ENCODE results near the gene GRID1.
"Not testable (repeated sequence)": the region's sequence is repeated elsewhere in the genome, so short reads cannot be mapped to it uniquely, and the experiment has no call there.

GRID1 gene

DNA sequence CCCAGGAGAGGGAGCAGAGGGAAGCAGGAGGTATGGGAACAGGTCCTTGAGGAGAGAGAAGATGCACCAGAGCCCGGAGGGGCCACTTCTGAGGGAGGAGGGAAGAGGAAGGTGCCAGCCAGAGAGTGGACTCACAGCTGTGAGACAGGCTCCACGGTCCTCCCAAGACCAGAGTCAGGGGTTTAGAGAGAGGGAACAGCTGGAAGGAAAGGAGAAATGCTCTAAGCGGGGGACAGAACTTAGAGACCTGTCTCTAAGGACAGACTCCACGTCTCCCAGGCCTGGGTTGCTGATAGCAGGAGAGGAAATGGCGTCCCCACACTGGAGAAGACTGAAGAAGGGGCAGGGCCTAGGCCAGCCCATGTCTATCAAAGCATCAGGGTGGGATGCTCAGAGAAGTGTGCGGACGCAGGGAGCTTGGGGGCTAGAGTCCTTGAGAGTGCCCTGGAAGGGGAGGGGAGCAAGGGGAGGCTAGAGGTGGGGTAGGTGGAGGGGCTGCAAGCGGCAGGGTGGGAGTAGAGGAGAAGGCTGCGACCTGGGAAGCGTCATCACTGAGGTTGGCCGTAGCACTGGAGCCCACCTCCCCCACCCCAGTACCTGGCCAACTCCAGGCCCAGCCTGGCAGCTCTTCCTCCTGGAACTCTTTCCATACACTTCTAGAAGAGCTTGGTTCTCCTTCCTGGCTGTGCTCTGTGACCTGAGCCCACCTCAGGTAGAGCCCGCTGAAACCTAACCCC is 25.6 kb upstream of the GRID1 start:
- no peak for DNase-seq

DNA sequence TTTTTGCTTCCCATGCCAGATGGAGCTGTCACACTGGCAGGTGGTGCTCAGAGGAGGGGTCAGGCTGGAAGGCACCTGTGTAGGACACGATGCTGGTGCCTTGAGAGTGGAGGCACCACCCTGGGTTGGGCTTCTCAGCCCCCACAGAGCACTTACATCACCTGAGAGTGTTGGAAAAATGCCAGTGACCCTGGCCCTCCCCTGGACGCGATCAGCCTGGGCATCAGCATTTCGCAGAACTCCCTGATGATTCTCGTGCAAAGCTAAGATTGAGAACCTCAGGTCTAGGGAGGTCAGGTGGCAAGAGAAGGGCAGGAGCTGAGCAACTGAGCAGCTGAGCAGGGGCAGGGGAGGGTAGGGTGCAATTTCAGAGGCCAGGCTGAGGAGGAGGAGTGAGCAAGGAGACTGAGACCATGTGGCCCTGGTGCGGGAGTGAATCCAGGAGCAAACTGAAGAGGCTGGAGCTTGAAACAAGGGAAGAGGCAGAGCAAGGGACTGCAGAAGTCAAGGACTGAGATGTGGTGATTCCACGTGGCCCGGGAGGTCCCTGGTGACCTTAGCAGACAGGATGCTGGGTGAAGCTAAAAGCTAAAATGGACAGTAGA is 24.7 kb upstream of the GRID1 start:
- no peak for DNase-seq

DNA sequence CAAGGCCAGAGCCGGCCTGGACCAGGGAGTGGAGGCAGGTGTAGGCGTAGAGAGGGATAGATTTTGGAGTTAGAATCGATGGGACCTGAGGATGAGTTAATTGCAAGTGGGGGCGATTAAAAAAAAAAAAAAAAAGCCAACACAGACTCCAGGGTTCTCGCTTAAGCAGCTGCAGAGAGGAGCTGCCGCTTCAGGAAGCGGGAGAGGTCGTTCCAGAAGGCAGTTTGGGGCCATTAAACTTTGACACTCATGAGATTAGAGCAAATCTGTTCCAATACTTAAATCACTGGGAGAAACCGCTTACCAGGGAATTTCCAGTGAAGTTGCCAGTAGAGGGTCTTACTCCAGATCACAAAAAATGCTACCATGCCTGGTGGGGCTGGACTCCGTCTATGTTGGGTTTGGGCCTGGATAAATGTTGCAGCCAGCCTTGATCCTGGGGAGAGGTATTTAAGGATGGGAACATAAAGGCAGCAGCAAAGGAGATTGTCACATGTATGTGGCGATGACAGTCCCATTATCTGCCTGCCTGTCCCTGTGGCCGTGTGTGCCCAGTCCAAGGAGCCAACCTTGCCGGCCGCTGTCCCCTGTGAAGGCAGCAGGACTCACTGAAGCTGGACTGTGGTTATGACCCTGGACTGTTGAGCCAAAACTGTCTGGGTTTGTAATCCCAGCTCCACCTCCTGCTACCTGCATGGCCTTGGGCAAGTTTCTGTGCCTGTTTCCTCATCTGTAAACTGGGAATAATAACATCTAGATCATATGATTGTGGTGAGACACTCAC is 23.9 kb upstream of the GRID1 start:
- no peak for DNase-seq

DNA sequence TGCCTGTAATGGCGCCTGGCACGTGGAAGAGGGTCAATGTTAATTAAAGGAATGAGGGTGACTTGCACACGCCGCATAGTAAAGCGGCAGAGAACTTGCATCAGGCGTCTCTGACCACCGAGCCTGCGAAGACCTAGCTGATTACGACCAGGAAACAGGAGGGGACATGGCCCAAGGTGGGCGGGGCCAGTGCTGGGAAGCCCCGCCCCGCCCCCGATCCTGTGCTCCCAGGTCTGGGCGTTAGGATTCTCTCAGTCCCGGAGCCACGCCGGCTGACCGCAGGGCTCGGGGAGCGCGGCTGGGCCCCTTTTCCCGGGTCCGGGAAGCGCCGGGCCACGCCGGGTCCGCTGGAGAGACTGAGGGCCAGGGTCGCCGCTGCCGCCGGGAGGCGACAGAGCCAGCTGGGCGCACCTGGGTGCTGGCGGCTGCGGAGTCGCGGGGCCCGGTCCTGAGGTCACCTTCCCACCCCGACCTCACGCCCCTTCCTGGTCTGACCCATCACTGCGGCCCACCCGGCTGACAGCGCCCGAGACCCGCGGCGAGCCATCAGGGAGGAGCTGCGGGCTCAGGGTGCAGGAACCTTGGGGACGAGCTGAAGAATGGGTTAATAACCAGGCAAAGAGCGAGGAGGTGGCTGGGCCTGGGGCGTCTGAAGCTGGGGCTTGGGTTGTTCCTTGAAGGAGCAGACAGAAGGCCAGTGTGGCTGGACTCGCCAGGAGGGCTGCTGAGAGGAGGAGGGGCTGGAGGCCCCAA is 23.0 kb upstream of the GRID1 start:
- no peak for DNase-seq

DNA sequence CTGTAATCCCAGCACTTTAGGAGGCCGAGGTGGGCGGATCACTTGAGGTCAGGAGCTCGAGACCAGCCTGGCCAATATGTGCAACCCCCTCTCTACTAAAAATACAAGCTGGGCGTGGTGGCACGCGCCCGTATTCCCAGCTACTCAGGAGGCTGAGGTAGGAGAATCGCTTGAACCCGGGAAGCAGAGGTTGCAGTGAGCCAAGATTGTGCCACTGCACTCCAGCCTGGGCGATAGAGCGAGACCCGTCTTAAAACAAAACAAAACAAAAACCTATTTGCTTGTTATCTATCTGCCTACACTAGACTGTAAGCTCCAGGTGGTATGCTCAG is 22.5 kb upstream of the GRID1 start:
- DNase-seq: not testable (repeated sequence)

DNA sequence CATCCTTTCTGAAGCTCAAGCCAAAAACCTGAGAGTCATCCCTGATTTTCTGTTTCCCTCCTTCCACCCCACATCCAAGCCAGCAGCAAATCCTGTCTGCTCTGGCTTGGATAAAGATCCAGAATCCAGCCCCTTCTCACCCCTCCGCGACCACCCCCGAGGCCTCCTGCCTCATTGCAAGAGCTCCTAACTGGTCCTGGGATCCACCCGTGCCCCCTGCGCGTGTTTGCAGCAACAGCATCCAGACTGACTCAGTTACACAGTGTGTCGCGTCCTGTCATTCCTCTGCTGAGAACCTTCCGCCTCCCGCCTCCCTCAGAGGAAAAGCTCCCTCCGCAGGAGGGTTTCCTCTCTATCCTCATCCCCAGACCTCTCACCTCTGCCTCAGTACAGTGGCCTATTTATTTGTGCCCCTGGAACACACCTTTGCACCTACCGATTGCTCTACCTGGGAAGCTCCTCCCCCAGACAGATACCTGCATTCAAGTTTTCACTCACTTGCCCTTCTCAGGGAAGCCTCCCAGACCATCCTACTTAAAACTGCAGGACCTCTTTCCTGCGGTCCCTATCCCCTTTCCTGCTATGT is 21.6 kb upstream of the GRID1 start:
- DNase-seq: no peak

DNA sequence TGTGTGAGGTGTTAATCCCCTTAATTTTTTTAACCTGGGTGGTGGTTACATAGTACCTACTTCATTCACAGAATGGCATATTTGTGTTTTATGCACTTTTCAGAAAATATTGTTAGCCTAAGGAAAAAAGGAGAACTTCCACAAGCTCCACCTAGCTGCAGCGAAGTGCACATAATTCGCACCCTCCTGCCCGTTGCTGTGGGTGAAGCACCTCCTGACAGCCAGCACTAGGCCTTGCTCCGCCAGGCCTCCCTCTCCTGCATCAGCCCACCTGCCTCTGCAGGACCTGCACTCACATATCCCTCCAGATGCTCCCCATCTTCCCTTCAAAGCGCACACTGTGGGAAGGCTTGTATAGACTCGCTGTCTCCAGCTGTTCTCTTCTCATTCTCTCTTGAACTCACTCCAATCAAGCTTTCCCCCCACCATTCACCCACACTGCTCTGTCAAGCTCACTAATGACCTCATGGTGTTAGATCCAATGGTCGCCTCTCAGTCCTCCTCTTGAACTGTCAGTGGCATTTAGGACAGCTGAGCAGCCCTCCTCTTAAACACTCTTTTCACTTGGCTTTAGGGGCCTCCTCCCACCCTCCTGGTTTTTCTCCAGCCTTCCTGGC is 20.7 kb upstream of the GRID1 start:
- DNase-seq: no peak

DNA sequence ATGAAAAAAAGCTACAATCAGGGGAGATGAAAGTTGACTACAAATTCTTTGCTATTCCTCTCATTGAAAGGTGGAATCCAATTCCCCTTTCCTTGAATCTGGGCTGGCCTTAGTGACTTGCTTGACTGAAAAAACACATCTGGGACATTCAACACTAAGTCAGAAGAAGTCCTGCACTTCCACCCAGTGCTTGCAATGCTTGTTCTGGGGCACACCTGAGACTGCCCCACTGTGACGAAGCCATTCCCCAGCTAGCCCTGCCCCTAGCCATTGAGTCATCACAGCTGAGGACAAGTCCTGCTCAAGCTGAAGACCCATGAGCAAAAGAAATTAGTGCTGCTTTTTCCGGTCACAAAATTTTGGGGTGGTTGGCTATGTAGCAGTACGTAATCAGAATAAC is 19.2 kb upstream of the GRID1 start:
- no peak for DNase-seq

DNA sequence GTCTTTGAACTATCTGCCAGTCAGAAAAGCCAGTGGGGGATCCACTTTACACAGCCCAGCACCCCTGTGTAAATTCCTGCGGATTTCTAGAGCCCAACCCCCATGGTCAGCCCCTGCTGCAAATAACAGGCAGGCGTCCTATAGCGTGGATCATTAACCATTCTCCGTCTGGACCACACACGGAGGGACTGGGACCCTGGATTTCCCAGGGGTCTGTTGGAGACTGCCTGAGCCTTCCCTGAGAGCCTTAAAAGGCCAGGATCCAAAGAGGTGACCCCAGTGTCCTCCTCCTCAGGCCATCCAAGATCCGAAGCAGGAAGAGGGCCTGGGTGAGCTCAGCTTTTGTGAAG is 11.2 kb upstream of the GRID1 start:
- DNase-seq: no peak

DNA sequence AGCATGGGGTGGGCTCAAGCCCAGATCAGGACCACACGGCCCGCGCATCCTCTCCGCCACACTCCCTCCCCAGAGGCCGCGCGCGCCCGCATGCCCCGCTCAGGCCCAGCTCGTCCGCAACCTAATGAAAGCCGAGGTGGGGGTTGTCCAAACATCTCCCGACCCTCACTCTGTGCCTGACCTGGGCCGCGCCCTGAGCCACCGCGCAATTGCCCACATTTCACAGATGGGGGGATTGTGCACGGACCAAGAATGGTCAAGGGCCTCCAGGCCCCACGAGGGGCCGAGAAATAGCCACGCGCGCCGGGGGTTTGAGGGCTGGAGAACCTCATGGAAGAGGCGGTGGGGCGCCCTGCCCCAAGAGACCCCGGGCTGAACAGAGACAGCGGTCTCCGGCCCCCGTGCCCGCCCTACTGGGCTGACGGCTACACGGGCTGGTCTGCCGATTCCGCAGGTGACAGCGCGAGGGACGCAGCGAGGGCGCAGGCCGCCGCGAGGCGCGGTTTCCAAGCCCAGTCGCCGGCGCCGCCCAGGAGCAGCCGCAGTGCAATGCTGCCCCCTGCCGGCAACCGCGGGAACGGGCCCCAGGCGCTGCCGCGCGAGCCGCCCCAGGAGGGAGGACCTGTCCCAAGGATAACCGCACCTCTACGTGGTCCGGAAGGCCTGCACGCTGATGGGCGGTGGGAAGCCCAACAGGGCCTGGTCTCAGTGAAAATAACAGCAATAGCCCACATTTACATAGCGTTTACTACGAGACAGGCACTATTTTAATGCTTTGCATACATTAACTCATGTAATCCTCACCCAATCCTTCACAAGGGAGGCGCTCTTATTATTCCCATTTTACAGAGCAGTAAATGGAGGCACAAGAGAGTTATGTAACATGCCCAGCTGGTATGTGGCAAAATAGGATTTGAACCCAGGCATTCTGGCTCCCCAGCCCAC is 10.5 kb upstream of the GRID1 start:
- DNase-seq: peak; percentile 14 to 75

DNA sequence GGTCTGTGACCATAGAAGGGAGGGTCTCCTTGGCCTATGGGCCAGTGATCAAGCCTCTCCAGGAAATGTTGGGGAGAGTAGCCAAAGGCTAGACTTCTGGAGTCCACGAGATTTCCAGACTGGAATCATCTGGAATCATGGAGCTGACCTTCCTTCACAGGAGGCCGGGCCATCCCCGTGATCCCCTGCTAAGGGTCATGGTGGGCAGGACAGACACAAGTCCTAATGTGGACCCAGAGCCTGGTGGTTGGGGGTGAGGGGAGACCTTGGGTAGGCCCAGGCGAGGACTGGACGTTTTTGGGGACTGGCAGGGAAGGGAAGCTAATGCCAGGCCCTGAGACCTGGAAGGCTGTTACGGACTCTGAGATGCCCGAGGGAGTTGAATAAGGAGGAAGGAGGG is 9.8 kb upstream of the GRID1 start:
- DNase-seq: no peak

DNA sequence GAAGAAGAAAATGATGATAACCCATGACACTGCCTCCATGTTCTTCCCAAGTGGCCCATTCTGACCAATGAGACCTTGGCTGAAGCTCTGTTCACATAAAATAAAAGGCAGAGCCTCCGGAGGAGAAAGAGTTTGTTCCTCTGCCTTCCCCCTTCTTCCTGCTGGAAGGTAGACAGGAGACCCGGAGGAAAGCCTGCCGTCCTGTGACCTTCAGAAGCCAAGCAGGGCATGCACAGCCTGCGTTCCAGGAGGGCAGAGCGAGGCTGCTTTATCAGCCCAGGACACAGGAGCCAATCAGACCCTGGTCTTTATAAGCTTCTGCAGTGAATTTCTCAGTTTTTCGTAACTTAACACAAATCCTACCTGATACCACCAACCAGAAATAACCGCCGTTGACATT is 8.6 kb upstream of the GRID1 start:
- no peak for DNase-seq

DNA sequence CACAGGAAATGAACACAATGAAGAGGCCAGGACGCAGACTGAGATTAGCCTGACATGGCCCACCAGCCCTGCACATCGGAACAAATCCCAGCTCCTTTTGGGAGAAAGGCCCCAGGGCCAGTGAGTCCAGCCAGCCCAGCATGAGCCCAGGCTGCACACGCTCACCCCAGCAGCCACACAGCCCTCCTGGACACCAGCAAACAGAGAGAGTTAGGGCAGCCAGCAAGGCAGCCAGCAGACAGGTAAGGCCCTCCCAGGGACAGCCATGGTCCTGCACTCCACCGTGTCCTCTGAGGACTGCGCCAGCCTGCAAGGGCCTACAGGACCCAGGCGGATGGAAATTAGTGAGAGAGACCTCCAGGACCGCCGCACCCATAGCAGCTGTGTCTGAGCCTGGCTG is 8.1 kb upstream of the GRID1 start:
- no peak for DNase-seq

DNA sequence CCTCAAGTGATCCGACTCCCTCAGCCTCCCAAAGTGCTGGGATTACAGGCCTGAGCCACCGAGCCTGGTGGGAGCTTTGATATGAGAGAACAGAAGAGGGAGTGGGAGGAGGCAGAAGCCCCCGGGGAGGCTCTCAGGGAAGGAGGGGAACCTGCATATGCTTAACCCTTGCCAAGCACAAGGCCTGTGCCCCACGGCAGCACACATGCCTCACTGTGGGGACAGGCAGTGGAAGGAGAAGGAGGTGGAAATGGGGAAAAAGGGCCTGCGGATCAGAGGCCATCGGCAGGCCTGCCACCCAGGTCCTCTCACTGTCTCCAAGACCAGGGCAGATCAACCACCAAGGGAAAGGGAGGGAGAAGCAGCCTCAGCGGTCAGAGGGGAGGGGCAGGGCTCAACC is 7.2 kb upstream of the GRID1 start:
- DNase-seq: no peak

DNA sequence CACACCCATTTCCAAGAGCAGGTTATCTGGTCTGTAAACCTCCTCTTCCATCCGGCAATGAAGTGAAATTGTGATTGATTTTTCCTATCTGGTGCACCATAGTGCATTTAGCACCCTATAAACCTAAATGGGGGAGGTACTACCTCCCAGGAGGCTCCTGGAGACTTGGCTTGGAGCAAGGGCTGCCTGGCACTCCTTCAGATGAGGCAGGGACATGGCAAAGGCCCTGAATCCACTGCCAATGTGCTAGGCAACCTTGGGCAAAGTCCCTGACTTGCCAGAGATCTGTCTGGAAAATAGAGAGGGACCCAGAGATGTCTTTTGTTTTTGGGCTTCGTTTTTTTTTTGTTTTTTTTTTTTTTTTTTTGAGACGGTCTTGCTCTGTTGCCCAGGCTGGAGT is 6.7 kb upstream of the GRID1 start:
- DNase-seq: no peak

DNA sequence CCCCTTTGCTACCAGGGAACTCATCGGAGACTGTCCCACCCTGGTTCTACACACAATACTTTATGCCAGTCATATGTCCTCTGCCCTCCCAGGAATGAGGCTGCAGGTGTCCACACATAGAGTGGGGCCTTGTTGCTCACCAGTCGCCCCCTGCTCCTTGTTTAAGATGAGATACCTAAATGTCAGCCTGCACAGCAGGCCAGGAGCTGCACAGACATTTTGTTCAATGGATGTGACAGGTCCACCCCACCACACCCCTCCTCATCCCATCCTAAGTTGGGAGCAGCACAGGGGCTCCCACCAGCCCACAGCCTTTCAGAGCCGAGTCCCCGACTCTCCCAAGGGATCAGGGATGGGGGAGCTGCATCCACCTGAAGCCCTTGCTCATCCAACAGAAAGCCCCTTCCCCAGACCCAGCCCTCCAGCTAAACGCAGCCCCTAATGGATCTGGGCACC is 6.2 kb upstream of the GRID1 start:
- no peak for DNase-seq

DNA sequence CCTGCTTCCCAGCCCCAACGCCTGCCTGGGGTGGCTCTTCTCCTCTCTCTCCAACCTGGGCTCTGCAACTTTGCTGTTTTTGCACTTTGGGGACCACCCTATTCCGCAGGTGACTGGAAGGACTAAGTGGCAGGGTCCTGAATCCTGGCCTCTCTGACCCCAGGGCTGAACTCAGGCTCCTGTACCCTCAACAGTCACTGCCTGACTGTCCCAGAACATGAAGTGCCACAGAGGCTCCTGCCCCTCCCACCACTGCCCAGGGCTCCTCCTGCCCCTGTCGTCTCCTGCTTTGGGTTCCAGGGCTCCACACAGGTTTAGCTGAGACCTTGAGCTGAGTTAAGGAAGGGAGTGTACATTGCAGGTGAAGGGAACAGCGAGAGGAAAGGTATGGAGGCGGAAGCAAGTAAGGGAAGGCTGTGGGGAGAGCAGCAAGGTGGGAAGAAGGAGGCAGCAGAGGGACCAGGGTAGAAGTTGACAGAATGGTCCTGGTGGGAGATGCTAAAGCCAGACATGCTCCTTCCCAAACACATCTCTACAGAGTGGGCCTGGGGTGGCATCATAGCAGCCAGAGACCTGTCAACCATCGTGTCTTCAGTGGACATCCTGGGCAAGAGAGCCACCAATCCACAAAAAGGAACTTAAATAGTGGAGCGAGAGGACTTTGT is 5.7 kb upstream of the GRID1 start:
- no peak for DNase-seq

DNA sequence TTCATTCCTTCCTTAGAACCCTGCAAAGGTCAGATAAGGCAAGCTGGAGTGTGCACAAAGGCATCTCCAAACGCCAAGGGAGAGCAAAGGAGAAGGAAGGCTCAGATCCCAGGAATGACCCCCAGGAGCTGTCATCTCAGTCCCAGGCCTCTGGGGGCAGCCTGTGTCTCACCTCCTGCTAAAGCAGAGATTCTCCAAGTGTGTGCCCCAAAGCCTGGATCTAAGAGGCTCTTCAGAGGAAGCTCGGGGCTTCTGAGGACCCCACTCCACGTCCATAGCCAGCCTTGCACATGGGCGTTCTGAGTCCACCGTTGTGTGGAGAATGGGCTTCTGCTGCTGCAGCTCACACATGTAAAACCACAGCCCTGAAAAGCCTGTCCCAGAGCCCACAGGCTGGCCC is 5.1 kb upstream of the GRID1 start:
- no peak for DNase-seq

DNA sequence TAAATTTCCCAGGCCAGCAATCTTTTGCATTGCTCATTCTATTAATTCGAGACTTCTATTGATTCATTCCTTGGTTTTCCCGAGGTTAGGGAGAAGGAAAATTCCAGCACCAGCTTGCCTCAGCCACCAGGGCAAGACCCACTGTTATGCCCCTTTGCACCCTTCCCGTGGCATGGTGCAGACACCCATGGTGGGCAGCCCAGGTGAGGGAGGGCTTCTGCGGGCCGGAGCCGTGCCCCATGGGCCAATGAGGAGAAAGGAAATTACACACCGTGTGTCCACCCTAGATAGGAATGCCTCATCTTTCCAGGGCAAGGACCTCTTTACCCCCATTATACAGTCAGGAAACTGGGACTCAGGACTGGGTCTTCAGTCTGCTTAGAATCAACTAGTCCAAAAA is 4.5 kb upstream of the GRID1 start:
- no peak for DNase-seq

DNA sequence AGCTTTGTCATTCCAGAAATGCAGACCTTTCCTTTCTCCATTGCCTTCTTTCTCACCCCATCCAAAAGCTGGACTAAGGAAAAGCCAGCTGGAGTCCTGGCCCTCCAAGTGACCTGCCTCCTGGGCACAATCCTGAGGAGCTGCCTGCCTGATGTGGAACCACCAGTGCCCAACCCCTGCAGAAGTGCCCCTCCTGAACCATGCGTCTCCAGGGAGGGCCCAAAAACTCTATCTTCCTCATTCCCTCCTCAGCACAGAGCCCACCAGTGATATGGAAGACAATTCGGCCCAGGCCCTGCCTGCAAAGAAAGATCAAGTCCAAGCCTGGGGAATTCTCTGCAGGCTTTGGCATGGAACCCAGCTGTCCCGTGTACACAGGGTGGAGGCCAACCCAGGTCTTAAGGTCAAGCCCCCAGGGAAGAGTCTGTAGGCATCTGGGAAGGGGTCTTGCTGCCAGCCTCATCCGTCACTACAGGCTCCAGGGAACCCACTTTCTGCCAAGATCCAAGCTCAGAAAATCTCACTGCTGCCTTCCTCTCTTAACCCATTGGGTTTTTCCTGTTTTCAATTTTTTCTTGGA is 3.5 kb upstream of the GRID1 start:
- no peak for DNase-seq

DNA sequence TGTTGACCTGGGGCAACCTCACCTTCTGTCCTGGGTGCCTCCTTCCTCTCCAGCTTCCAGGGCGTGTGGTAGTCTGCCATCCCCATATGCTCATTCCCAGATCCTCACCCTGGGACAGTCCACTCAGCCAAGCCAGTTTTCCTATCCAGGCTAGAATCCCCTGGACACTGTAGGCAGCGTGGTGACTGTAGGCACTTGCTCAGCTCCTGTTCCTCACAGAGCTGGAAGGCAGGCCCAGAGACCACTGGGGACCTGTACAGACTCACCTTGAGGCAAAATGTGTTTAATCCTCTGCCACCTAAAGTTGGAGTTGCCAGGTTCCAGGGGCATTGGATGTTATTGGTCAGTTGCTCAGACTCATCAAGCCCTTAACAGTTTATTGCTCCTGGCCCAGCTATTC is 2.4 kb upstream of the GRID1 start:
- no peak for DNase-seq
